ENCODE data around the gene CCDC187. TPM values are rescaled to one million over a fixed set of nuclear protein-coding genes. Genes with fewer than 3 reads are reported as not detected.
A peak's percentile ranks its signal among the peaks of the same experiment; 100 is the strongest.

Gene CCDC187
- total RNA-seq, 4 donors from 2014 or later = 0.27 to 5.1 (median 2.2) TPM

- no peaks in the 10 kb centered on the region for H3K4me1 ChIP-seq
- TF ChIP-seq, protein P1, sequence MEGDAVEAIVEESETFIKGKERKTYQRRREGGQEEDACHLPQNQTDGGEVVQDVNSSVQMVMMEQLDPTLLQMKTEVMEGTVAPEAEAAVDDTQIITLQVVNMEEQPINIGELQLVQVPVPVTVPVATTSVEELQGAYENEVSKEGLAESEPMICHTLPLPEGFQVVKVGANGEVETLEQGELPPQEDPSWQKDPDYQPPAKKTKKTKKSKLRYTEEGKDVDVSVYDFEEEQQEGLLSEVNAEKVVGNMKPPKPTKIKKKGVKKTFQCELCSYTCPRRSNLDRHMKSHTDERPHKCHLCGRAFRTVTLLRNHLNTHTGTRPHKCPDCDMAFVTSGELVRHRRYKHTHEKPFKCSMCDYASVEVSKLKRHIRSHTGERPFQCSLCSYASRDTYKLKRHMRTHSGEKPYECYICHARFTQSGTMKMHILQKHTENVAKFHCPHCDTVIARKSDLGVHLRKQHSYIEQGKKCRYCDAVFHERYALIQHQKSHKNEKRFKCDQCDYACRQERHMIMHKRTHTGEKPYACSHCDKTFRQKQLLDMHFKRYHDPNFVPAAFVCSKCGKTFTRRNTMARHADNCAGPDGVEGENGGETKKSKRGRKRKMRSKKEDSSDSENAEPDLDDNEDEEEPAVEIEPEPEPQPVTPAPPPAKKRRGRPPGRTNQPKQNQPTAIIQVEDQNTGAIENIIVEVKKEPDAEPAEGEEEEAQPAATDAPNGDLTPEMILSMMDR (IDR thresholded peaks at IDR 0.05) = no peak
- no peak for TF ChIP-seq POLR2A (IDR thresholded peaks at IDR 0.05)
- H3K27me3 ChIP-seq = no peaks in the 10 kb centered on the region
- H3K36me3 ChIP-seq = no peaks in the 10 kb centered on the region
- H3K4me3 ChIP-seq = no peak overlapping the region
- intact Hi-C loops (cut with DNase I; ENCODE audit: low total_unique reads) = no loop called here
- H3K9me3 ChIP-seq = no peaks in the 10 kb centered on the region
- no peak for DNase-seq
- H3K27ac ChIP-seq = no peak overlapping the region
Measured at GRCh38 chr9:136339958-136340310, 36.0 kb upstream of the CCDC187 start.

GRCh38 chr9:136339173-136339957, 35.5 kb upstream of the CCDC187 start:
- Histone ChIP-seq H3K36me3 (no peaks in the 10 kb centered on the region), H3K4me3 (no peak overlapping the region), H3K27ac (no peak overlapping the region), H3K9me3 (no peaks in the 10 kb centered on the region), H3K4me1 (no peaks in the 10 kb centered on the region), H3K27me3 (no peaks in the 10 kb centered on the region)
- intact Hi-C loops (cut with DNase I; ENCODE audit: low total_unique reads) = no loop called here
- DNase-seq = peak in 1 of 2 donors; percentile 55
- TF ChIP-seq POLR2A (IDR thresholded peaks at IDR 0.05) = no peak
- TF ChIP-seq, protein P1 (IDR thresholded peaks at IDR 0.05) = peak; percentile 70 to 81 (median 75)

- no peak for TF ChIP-seq POLR2A (IDR thresholded peaks at IDR 0.05)
- TF ChIP-seq, protein P1 (IDR thresholded peaks at IDR 0.05) = no peak
- intact Hi-C loops (cut with DNase I; ENCODE audit: low total_unique reads) = no loop called here
- Histone ChIP-seq H3K36me3 (no peaks in the 10 kb centered on the region), H3K4me3 (no peak overlapping the region), H3K9me3 (no peaks in the 10 kb centered on the region), H3K27me3 (no peaks in the 10 kb centered on the region), H3K27ac (no peak overlapping the region), H3K4me1 (no peaks in the 10 kb centered on the region)
- DNase-seq = no peak
Measured at GRCh38 chr9:136338511-136338910, 34.6 kb upstream of the CCDC187 start.

GRCh38 chr9:136337416-136338395, 33.8 kb upstream of the CCDC187 start:
- Histone ChIP-seq H3K4me1 (no peaks in the 10 kb centered on the region), H3K27me3 (no peaks in the 10 kb centered on the region), H3K4me3 (no peak overlapping the region), H3K9me3 (no peaks in the 10 kb centered on the region), H3K36me3 (no peaks in the 10 kb centered on the region), H3K27ac (no peak overlapping the region)
- intact Hi-C loops (cut with DNase I; ENCODE audit: low total_unique reads) = no loop called here
- TF ChIP-seq POLR2A (IDR thresholded peaks at IDR 0.05) = no peak
- TF ChIP-seq, protein P1 (IDR thresholded peaks at IDR 0.05) = no peak
- DNase-seq = no peak

- H3K27ac ChIP-seq = no peak overlapping the region
- intact Hi-C loops (cut with DNase I; ENCODE audit: low total_unique reads) = no loop called here
- H3K4me1 ChIP-seq = no peaks in the 10 kb centered on the region
- no peaks in the 10 kb centered on the region for H3K27me3 ChIP-seq
- no peaks in the 10 kb centered on the region for H3K36me3 ChIP-seq
- TF ChIP-seq POLR2A (IDR thresholded peaks at IDR 0.05) = no peak
- TF ChIP-seq, protein P1 (IDR thresholded peaks at IDR 0.05) = no peak
- DNase-seq = no peak
- no peaks in the 10 kb centered on the region for H3K9me3 ChIP-seq
- no peak overlapping the region for H3K4me3 ChIP-seq
Measured at GRCh38 chr9:136336881-136337280, 33.0 kb upstream of the CCDC187 start.

Measured in uterus (tissue), 4 donors.